HepG2 (cell line): ENCODE results near the gene SRPRB. TPM values are rescaled to one million over a fixed set of nuclear protein-coding genes. Genes with fewer than 3 reads are reported as not detected.

ENCODE experiments used
- ATAC-seq: fragments of 200-7000 bp; cut with Tn5 transposase; 3 replicates; pipeline ENCODE4 v1.9.1; 2020; ENCODE audit warnings: mild to moderate bottlenecking, moderate library complexity
- BruUV-seq: library from RNA; stranded (reverse); fragments of 400-500 nt; replicated peaks from 2 replicates; lab custom pipeline; 2021; lab: Mats Ljungman, UMichigan
- CTCF ChIA-PET: fragments of 300-600 bp; formaldehyde crosslinking; extraction: SDS; loops from one replicate; lab custom pipeline; 2021; ENCODE audit warnings: low total read pairs, inconsistent platforms, low intra/inter-chr PET ratio; lab: Yijun Ruan, JAX
- POLR2A ChIA-PET: fragments of 350-600 bp; sonication (Branson Sonifier 250); formaldehyde crosslinking; loops from one replicate; lab custom pipeline; 2020; ENCODE audit warnings: antibody characterized with exemption, inconsistent platforms; lab: Yijun Ruan, JAX
- DNase-seq: peaks from one replicate; pipeline ENCODE4 v3.0.0-alpha.2; 2015; ENCODE audit warnings: low spot score
- FAIRE-seq: peaks from 3 replicates; lab custom pipeline; 2011; peaks lifted over from hg19 to GRCh38; lab: Jason Lieb, UNC
- H2AFZ ChIP-seq: one replicate; pipeline ENCODE4 v1.6.1; 2011; ENCODE audit warnings: low read length, inconsistent platforms
- H3K27ac ChIP-seq: fragments of 300-600 bp; 3 replicates; pipeline ENCODE4 v1.8.0; 2011; ENCODE audit warnings: mixed run types, mild to moderate bottlenecking, mixed read lengths, low read length, inconsistent platforms; ENCODE audit not compliant: insufficient read depth; ENCODE audit errors: extremely low read length
- H3K27me3 ChIP-seq, 2 experiments: fragments of 200-600 bp in 1 of 2; 2 replicates in 1 of 2; 3 replicates in 1 of 2; pipeline versions ENCODE4 v1.6.0 to v1.8.0; 2011; ENCODE audit warnings: low read length in 2 of 2, mild to moderate bottlenecking in 2 of 2, moderate library complexity in 2 of 2, inconsistent platforms in 1 of 2; ENCODE audit not compliant: insufficient read depth in 2 of 2, control insufficient read depth in 1 of 2
- H3K36me3 ChIP-seq, 2 experiments: fragments of 200-600 bp in 1 of 2; replicated peaks in 1 of 2; 2 replicates in 1 of 2; 3 replicates in 1 of 2; pipeline versions ENCODE4 v1.5.1 to v1.8.0; 2011; ENCODE audit warnings: low read length in 2 of 2, inconsistent platforms in 1 of 2; ENCODE audit not compliant: insufficient read depth in 2 of 2, control insufficient read depth in 1 of 2
- H3K4me1 ChIP-seq: 2 replicates; pipeline ENCODE4 v1.5.1; 2012; ENCODE audit warnings: low read length, inconsistent platforms; ENCODE audit not compliant: insufficient read depth
- H3K4me2 ChIP-seq: 2 replicates; pipeline ENCODE4 v1.6.0; 2011; ENCODE audit warnings: low read depth, low read length, inconsistent platforms
- H3K4me3 ChIP-seq, 3 experiments: fragments of 200-600 bp in 1 of 3; sonication (generic), shearing (Covaris generic) in 1 of 3; replicated peaks in 1 of 3; 2 replicates each; pipeline ENCODE4 v1.5.1; 2011 to 2016; ENCODE audit warnings: low read length in 3 of 3, inconsistent platforms in 2 of 3, low read depth in 2 of 3, mild to moderate bottlenecking in 2 of 3, control low read depth in 1 of 3, mixed read lengths in 1 of 3; ENCODE audit not compliant: insufficient read depth in 1 of 3
- H3K79me2 ChIP-seq: one replicate; pipeline ENCODE4 v1.6.1; 2011; ENCODE audit warnings: low read length, inconsistent platforms; ENCODE audit not compliant: insufficient read depth
- H3K9ac ChIP-seq: 2 replicates; pipeline ENCODE4 v1.6.0; 2011; ENCODE audit warnings: mild to moderate bottlenecking, low read depth, low read length, inconsistent platforms; ENCODE audit not compliant: insufficient read depth
- H3K9me3 ChIP-seq: 2 replicates; pipeline ENCODE4 v1.5.1; 2012; ENCODE audit warnings: mild to moderate bottlenecking, low read length
- H4K20me1 ChIP-seq: 2 replicates; pipeline ENCODE4 v1.6.0; 2011; ENCODE audit warnings: inconsistent platforms, mild to moderate bottlenecking, low read length, moderate library complexity; ENCODE audit not compliant: insufficient read depth
- AGO2 ChIP-seq: fragments of 200-400 bp; formaldehyde crosslinking; optimal IDR thresholded peaks from 2 replicates; pipeline ENCODE3; 2017; ENCODE audit warnings: mild to moderate bottlenecking, low read depth, low read length, moderate library complexity
- DMAP1 ChIP-seq: IDR thresholded peaks from 2 replicates; pipeline ENCODE4 v1.6.1; 2016
- ELF1 ChIP-seq: sonication (generic); formaldehyde crosslinking; IDR thresholded peaks from 2 replicates; pipeline ENCODE4 v1.4.0; 2020; ENCODE audit warnings: missing genetic modification reagents
- JUN ChIP-seq: sonication (generic); formaldehyde crosslinking; IDR thresholded peaks from 2 replicates; pipeline ENCODE4 v1.4.0; 2020; ENCODE audit warnings: mild to moderate bottlenecking, missing genetic modification reagents
- NFATC3 ChIP-seq: sonication (generic); formaldehyde crosslinking; IDR thresholded peaks from 2 replicates; pipeline ENCODE4 v1.5.1; 2020; ENCODE audit warnings: mild to moderate bottlenecking, missing genetic modification reagents
- ONECUT2 ChIP-seq: sonication (generic); formaldehyde crosslinking; IDR thresholded peaks from 2 replicates; pipeline ENCODE4 v1.4.0; 2020; ENCODE audit warnings: missing genetic modification reagents
- POLR2A ChIP-seq, 2 experiments: IDR thresholded peaks; 2 replicates each; pipeline ENCODE4 v1.6.1; 2011; ENCODE audit warnings: low read depth in 2 of 2, low read length in 2 of 2, mild to moderate bottlenecking in 1 of 2, moderate library complexity in 1 of 2; ENCODE audit not compliant: insufficient read depth in 1 of 2
- POLR2G ChIP-seq: fragments of 200-400 bp; formaldehyde crosslinking; IDR thresholded peaks from 2 replicates; pipeline ENCODE4 v1.6.1; 2018; ENCODE audit warnings: mild to moderate bottlenecking, low read depth, low read length, moderate library complexity
- RBM22 ChIP-seq: fragments of 200-400 bp; formaldehyde crosslinking; optimal IDR thresholded peaks from 2 replicates; pipeline ENCODE3; 2017; ENCODE audit warnings: mild to moderate bottlenecking, low read length, moderate library complexity
- SNRNP70 ChIP-seq: fragments of 200-400 bp; formaldehyde crosslinking; IDR thresholded peaks from 2 replicates; pipeline ENCODE4 v1.6.1; 2017; ENCODE audit warnings: mild to moderate bottlenecking, low read depth, low read length, moderate library complexity
- STAG1 ChIP-seq: sonication (generic); formaldehyde crosslinking; IDR thresholded peaks from 2 replicates; pipeline ENCODE4 v1.4.0; 2020; ENCODE audit warnings: missing genetic modification reagents
- TAF1 ChIP-seq: sonication (generic); formaldehyde crosslinking; IDR thresholded peaks from 2 replicates; pipeline ENCODE4 v1.4.0; 2020; ENCODE audit warnings: missing genetic modification reagents
- ZNF138 ChIP-seq: sonication (generic); formaldehyde crosslinking; IDR thresholded peaks from 2 replicates; pipeline ENCODE4 v1.5.0; 2020; ENCODE audit warnings: mild to moderate bottlenecking, low read depth, missing genetic modification reagents
- ZNF781 ChIP-seq: sonication (generic); formaldehyde crosslinking; IDR thresholded peaks from 2 replicates; pipeline ENCODE4 v1.5.1; 2020; ENCODE audit warnings: borderline replicate concordance, mild to moderate bottlenecking, missing genetic modification reagents; ENCODE audit errors: not compliant biosample characterization
- ZNF841 ChIP-seq: sonication (generic); formaldehyde crosslinking; IDR thresholded peaks from 2 replicates; pipeline ENCODE4 v1.8.1; 2023; ENCODE audit warnings: missing genetic modification reagents, borderline replicate concordance
- in situ Hi-C: cut with HindIII; loops from 2 replicates; pipeline ENCODE4 v1.10.0; 2017; ENCODE audit warnings: low pct_unique_long_range_greater_than_20kb; ENCODE audit not compliant: extremely low pct_ligation_motif_present
- intact Hi-C: fragments of 100-400 bp; cut with micrococcal nuclease; formaldehyde crosslinking; loops from one replicate; pipeline ENCODE4 v1.10.0; 2022; ENCODE audit not compliant: unreplicated experiment
- polyA plus RNA-seq, 8 experiments: library from polyadenylated mRNA; depleted of rRNA in 3 of 8; stranded (reverse) in 7 of 8; unstranded in 1 of 8; fragments of >200 nt; fragmentation: Illumina TruSeq in 4 of 8; extraction: Trizol in 4 of 8; gene quantifications; 2 replicates each; pipeline versions ENCODE4 v1.2.1 to v1.2.3, GENCODE V29; 2011 to 2016; ENCODE audit warnings: low read depth in 4 of 8, missing spikeins in 1 of 8, mixed read lengths in 1 of 8; ENCODE audit not compliant: insufficient read depth in 1 of 8
- total RNA-seq, 5 experiments: library from RNA; depleted of rRNA; stranded (reverse); fragments of >200 nt; fragmentation: Illumina TruSeq; extraction: Trizol; gene quantifications; 2 replicates each; pipeline ENCODE4 v1.2.3, GENCODE V29; 2016; ENCODE audit warnings: low read depth in 1 of 5
- TF ChIP-seq, protein P1 (sequence below): sonication (generic); formaldehyde crosslinking; IDR thresholded peaks from 2 replicates; pipeline ENCODE4 v1.4.0; 2020; ENCODE audit warnings: missing genetic modification reagents
- TF ChIP-seq, protein P2 (sequence below): sonication (generic); formaldehyde crosslinking; IDR thresholded peaks from 2 replicates; pipeline ENCODE4 v1.5.1; 2020; ENCODE audit warnings: mild to moderate bottlenecking, missing genetic modification reagents, moderate library complexity

The SRPRB gene
- total and polyA plus RNA-seq, 2 of the 13 experiments (the other 11 are each of a cell fraction or from before 2014, with no cell fraction given) = 41.0 to 111 TPM

DNA sequence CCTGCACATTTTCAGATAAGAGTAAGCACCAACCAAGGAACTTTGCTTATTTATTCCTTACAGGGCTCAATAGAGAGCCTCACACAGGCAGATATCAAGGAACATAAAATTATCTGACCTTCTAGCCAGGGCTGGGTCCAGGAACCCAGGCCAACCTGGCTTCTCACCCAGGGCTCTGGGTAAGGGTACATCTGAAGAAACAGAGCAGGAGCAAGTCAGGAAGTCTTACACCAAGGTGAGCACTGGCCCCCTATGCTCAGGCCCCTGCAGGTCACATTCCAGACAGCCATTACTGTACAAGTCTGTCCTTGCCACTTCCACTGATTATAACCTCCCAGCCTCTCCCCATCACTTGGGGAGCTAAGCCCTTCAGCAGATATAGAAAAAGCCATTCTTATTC lies 40.4 kb upstream of the SRPRB start:
- Histone ChIP-seq H3K27me3 (no peaks in the 10 kb centered on the region), H3K36me3 (peaks cover 34 to 92% of the 10 kb centered on the region in 2 experiments), H3K79me2 (no peaks in the 10 kb centered on the region), H3K9ac (no peak overlapping the region), H3K9me3 (no peaks in the 10 kb centered on the region), H3K4me3 (no peak overlapping the region), H3K27ac (no peak overlapping the region), H3K4me1 (peaks cover 80% of the 10 kb centered on the region), H3K4me2 (no peak overlapping the region), H2AFZ (no peak overlapping the region), H4K20me1 (peaks cover 55% of the 10 kb centered on the region)
- no TSS peak for BruUV-seq
- FAIRE-seq (no peak), ATAC-seq (peak; percentile 32), DNase-seq (no peak)
- ChIA-PET CTCF (no interaction called here), POLR2A (interaction anchor here (1.0 to 1.4 kb wide), 2 partner anchors 11 to 19 kb away, joined by 4 read pairs; partner anchors contain the start of gene TF)
- in situ Hi-C loops = no loop called here
- intact Hi-C loops = no loop called here
- TF ChIP-seq STAG1 (CRISPR knock-in tag) (no peak), ZNF841 (CRISPR knock-in tag) (0 out of 2 replicates have a peak, but pooled peaks have one; percentile 35), RBM22 (peak; percentile 91), SNRNP70 (no peak), AGO2 (peak; percentile 41), TAF1 (CRISPR knock-in tag) (no peak), NFATC3 (CRISPR knock-in tag) (no peak), POLR2G (peak; percentile 58), JUN (no peak), ONECUT2 (CRISPR knock-in tag) (no peak), DMAP1 (CRISPR knock-in tag) (no peak), ELF1 (CRISPR knock-in tag) (no peak), ZNF781 (CRISPR knock-in tag) (no peak), ZNF138 (no peak), POLR2A (IDR thresholded peaks at IDR 0.05; ENCODE audit: insufficient read depth in 1 of 2, low read depth in 2 of 2, low read length in 2 of 2) (peak; percentile 45 to 50; a peak in 2 of 4 replicates)
- TF ChIP-seq, protein P1, sequence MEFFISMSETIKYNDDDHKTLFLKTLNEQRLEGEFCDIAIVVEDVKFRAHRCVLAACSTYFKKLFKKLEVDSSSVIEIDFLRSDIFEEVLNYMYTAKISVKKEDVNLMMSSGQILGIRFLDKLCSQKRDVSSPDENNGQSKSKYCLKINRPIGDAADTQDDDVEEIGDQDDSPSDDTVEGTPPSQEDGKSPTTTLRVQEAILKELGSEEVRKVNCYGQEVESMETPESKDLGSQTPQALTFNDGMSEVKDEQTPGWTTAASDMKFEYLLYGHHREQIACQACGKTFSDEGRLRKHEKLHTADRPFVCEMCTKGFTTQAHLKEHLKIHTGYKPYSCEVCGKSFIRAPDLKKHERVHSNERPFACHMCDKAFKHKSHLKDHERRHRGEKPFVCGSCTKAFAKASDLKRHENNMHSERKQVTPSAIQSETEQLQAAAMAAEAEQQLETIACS (CRISPR knock-in tag) = no peak
- TF ChIP-seq, protein P2, sequence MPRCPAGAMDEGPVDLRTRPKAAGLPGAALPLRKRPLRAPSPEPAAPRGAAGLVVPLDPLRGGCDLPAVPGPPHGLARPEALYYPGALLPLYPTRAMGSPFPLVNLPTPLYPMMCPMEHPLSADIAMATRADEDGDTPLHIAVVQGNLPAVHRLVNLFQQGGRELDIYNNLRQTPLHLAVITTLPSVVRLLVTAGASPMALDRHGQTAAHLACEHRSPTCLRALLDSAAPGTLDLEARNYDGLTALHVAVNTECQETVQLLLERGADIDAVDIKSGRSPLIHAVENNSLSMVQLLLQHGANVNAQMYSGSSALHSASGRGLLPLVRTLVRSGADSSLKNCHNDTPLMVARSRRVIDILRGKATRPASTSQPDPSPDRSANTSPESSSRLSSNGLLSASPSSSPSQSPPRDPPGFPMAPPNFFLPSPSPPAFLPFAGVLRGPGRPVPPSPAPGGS = no peak
